Heart left ventricle (tissue), 13 donors: ENCODE results near the gene ZBTB14.
A peak's percentile ranks its signal among the peaks of the same experiment; 100 is the strongest.

Source experiments
- CTCF ChIP-seq, 12 donors: fragments of 200-600 bp; sonication (generic) in 4 of 12; IDR thresholded peaks; one replicate each; pipeline versions ENCODE4 v1.5.0 to v1.8.0; 2018 to 2022; ENCODE audit warnings: antibody characterized with exemption in 12 of 12, mild to moderate bottlenecking in 5 of 12
- POLR2A ChIP-seq, 2 donors: fragments of 450-650 bp; IDR thresholded peaks; one replicate each; pipeline ENCODE4 v1.6.1; 2017; ENCODE audit warnings: antibody characterized with exemption in 2 of 2, mild to moderate bottlenecking in 2 of 2, moderate library complexity in 2 of 2
- donor health status: ischemic (EF 13 %, LVEDD 7.1; RV severe dilation, severe dysfunction).
- donor health status: DM: no; HTN: yes; CAD: no.
- donor health status: DM: no; HTN: no; CAD: no.
- donor health status: ischemic (EF 25% LVEDD 6.9; RV normal size, moderate dysfunction).
- donor health status: ischemic (EF 25% LVEDD 5.7; RV mildly dilated, moderate dysfunction).
- donor health status: ischemic (EF 35%, LVEDD 5.7; RV mildly dilated, moderate dysfunction).
- donor health status: nonischemic (EF 11% LVEDD 7.7; RV severe dilation, severe dysfunction).
- donor health status: DM: yes; HTN: yes; CAD: no.
- donor health status: PGD.
- donor health status: ischemic (EF 29% LVEDD 5.4; RV normal size, mild dysfunction).
- donor health status: nonischemic (EF 23%, LVEDD 6.1; RV moderate dilation, normal function).

GRCh38 chr18:5295981-5296705 is 617 bp upstream of the ZBTB14 start:
- TF ChIP-seq POLR2A (IDR thresholded peaks at IDR 0.05), result peak in 1 of 2 donors; percentile 48
- no peak for TF ChIP-seq CTCF (IDR thresholded peaks at IDR 0.05)
